Activated naive CD8-positive, alpha-beta T cell treated with anti-CD3 and anti-CD28 coated beads, Interleukin-2, amount 10 ng/mL, durations not matched to agents 7 days and 5 days (primary cell): ENCODE data around the gene COMMD4. TPM values are rescaled to one million over a fixed set of nuclear protein-coding genes. Genes with fewer than 3 reads are reported as not detected.
"Not testable (repeated sequence)": the region's sequence is repeated elsewhere in the genome, so short reads cannot be mapped to it uniquely, and the experiment has no call there.

Source experiments
- ATAC-seq: fragments of 150-1000 bp; cut with Tn5 transposase; one replicate; pipeline ENCODE4 v1.10.0; 2021; ENCODE audit warnings: low read depth, moderate library complexity
- POLR2A ChIA-PET: fragments of 350-600 bp; sonication (Branson Sonifier 250); formaldehyde crosslinking; loops from one replicate; lab custom pipeline; 2021; ENCODE audit warnings: antibody characterized with exemption; lab: Charles Lee
- DNase-seq: peaks from one replicate; pipeline ENCODE4 v3.0.0; 2021
- H3K27ac Mint-ChIP-seq: one replicate; pipeline ENCODE4 v1.8.0; 2022; ENCODE audit warnings: mild to moderate bottlenecking, mixed read lengths
- H3K27me3 Mint-ChIP-seq: one replicate; pipeline ENCODE4 v1.8.0; 2022; ENCODE audit warnings: mild to moderate bottlenecking, moderate library complexity, mixed read lengths
- H3K36me3 Mint-ChIP-seq: one replicate; pipeline ENCODE4 v1.8.0; 2021; ENCODE audit warnings: mild to moderate bottlenecking, mixed read lengths
- H3K4me1 Mint-ChIP-seq: one replicate; pipeline ENCODE4 v1.8.0; 2021; ENCODE audit warnings: mixed read lengths
- H3K4me3 Mint-ChIP-seq: one replicate; pipeline ENCODE4 v1.8.0; 2022; ENCODE audit warnings: mild to moderate bottlenecking, moderate library complexity, mixed read lengths
- H3K9me3 Mint-ChIP-seq: one replicate; pipeline ENCODE4 v1.8.0; 2021; ENCODE audit warnings: mixed read lengths
- microRNA-seq: library from miRNA; unstranded; fragments of <30 nt; microRNA quantifications from one replicate; pipeline ENCODE4 v1.2.0, GENCODE V29; 2022
- total RNA-seq, 2 experiments: library from RNA; stranded (reverse); gene quantifications; one replicate each; pipeline ENCODE4 v1.2.3, GENCODE V29; 2021

The COMMD4 gene
- total RNA-seq, 2 experiments from 2014 or later = 78.2 to 79.3 TPM

DNA sequence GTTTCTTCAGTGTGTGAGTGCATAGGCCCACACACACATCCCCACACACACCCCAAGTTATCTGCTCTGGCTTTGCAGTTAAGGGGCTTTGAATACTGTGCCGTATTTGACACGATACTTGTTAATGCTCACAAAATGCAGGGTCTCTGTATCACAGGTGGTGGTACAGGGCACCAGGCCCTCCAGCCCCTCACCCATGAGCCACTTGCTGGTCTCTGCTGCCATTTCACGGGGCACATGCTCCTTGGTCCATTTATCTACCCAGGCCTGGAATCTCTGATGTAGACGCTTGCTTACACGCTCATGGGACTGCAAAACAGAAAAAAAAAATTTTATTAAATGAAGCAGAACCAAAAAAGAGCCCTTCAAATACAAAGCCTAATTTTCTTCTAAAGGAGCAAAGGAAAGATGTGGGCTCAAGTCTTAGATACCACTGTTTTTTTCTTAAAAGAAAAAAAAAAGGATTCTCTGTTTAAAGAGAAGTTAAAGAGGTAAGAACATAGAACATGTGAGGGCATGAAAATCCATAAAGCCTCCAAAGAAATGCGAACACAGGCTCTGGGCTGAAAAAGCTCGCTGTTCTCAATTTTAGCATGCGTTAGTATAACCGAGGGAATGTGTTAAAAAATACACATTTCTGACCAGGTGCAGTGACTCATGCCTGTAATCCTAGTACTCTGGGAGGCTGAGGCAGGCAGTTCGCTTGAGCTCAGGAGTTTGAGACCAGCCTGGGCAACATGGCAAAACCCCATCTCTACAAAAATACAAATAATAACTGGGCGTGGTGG lies 36.2 kb downstream of the COMMD4 start:
- ATAC-seq (no peak), DNase-seq (no peak)
- Mint-ChIP-seq H3K27me3 (no peaks in the 10 kb centered on the region), H3K4me3 (no peak overlapping the region), H3K4me1 (peaks cover 22% of the 10 kb centered on the region), H3K27ac (no peak overlapping the region), H3K36me3 (peaks cover 24% of the 10 kb centered on the region), H3K9me3 (no peaks in the 10 kb centered on the region)
- POLR2A ChIA-PET = interaction anchor here (0.7 to 1.1 kb wide), 2 partner anchors 82 to 290 kb away, joined by 3 to 4 read pairs; no protein-coding TSS in a partner anchor

DNA sequence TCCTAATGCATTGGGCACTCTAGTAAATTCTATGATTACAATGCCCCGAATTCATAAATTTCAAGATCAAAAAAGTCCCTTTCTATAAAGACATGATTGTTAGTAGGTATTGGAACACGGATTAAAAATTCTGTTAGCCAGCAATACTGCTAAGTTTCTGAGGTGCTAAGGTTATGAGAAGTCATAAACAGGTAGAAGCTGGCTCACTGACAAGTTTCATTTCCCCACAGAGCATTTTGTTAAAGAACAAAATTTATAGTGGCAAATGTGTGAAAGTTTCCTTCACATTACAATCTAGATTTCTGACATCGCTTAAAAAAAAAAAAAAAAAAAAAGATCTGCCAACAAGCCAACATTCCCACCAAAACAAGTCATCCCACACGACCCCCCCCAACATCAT lies 44.9 kb downstream of the COMMD4 start:
- POLR2A ChIA-PET = no interaction called here
- H3K36me3 Mint-ChIP-seq = peaks cover 31% of the 10 kb centered on the region
- no peaks in the 10 kb centered on the region for H3K27me3 Mint-ChIP-seq
- H3K27ac Mint-ChIP-seq = no peak overlapping the region
- peaks cover 1% of the 10 kb centered on the region for H3K4me1 Mint-ChIP-seq
- no peaks in the 10 kb centered on the region for H3K9me3 Mint-ChIP-seq
- DNase-seq = no peak
- no peak overlapping the region for H3K4me3 Mint-ChIP-seq
- no peak for ATAC-seq

DNA sequence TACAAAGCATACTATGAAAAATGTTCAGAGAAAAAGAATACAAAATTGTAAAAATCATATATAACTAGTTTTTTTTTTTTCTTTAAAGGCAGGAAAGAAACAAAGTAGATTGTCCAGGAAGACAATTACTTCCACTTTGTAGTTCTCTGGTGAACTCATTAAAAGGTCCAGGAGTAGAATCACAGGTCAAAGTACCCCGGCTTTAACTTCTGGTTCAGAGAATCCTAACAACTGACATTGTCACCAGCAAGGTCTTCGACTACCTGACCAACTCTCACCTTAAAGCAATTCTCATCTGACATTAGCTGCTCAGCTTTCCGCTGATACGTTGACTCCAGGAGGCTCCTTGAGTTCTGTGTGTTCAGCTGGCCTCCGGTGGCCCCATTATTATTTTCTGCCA lies 48.1 kb downstream of the COMMD4 start:
- H3K27me3 Mint-ChIP-seq, H3K4me3 Mint-ChIP-seq, POLR2A ChIA-PET, ATAC-seq, H3K9me3 Mint-ChIP-seq, H3K27ac Mint-ChIP-seq, H3K4me1 Mint-ChIP-seq, DNase-seq: not testable (repeated sequence)
- peaks cover 31% of the 10 kb centered on the region for H3K36me3 Mint-ChIP-seq

Small RNA genes lying within 50 kb of the gene (microRNA-seq; reads per million reads assigned to microRNA genes)
- gene MIR631 = not detected

Other genes with a start within 250 kb of the COMMD4 start
- gene C15orf39, start 134.2 kb upstream of the COMMD4 start, total RNA-seq = 10 to 100 TPM; 45.6 to 45.9 TPM
- gene GOLGA6C, start 77.7 kb upstream of the COMMD4 start, total RNA-seq = not detected
- gene GOLGA6D, start 53.2 kb upstream of the COMMD4 start, total RNA-seq = not detected
- 1 to 10 TPM; 8.6 to 9.8 TPM for gene NEIL1, start 11.0 kb downstream of the COMMD4 start, total RNA-seq
- 100 to 1,000 TPM; 232 to 235 TPM for gene MAN2C1, start 32.5 kb downstream of the COMMD4 start, total RNA-seq
- 100 to 1,000 TPM; 113 to 119 TPM for gene SIN3A, start 115.6 kb downstream of the COMMD4 start, total RNA-seq
- gene PTPN9, start 243.3 kb downstream of the COMMD4 start, total RNA-seq = 10 to 100 TPM; 35.8 to 37.5 TPM